Ascending aorta (tissue), 2 donors: ENCODE results near the gene AJUBA. TPM values are rescaled to one million over a fixed set of nuclear protein-coding genes. Genes with fewer than 3 reads are reported as not detected.
A peak's percentile ranks its signal among the peaks of the same experiment; 100 is the strongest.

ENCODE experiments used
- DNase-seq, 2 donors: peaks; one replicate each; pipeline ENCODE4 v3.0.0-alpha.2; 2019; ENCODE audit warnings: low spot score in 2 of 2
- H3K27ac ChIP-seq, 2 donors: fragments of 200-600 bp; sonication (generic); one replicate each; pipeline ENCODE4 v1.5.1; 2016 to 2017; ENCODE audit warnings: mild to moderate bottlenecking in 1 of 2
- H3K27me3 ChIP-seq: fragments of 200-600 bp; sonication (generic); one replicate; pipeline ENCODE4 v1.5.1; 2017
- H3K36me3 ChIP-seq, 2 donors: fragments of 200-600 bp; sonication (generic); one replicate each; pipeline ENCODE4 v1.5.1; 2016
- H3K4me1 ChIP-seq, 2 donors: fragments of 200-600 bp; sonication (generic); one replicate each; pipeline ENCODE4 v1.5.1; 2016 to 2017; ENCODE audit warnings: mild to moderate bottlenecking in 1 of 2
- H3K4me3 ChIP-seq, 2 donors: fragments of 200-600 bp; sonication (generic); one replicate each; pipeline ENCODE4 v1.5.1; 2016 to 2017; ENCODE audit warnings: mild to moderate bottlenecking in 1 of 2
- H3K9me3 ChIP-seq, 2 donors: fragments of 200-600 bp; sonication (generic); one replicate each; pipeline ENCODE4 v1.5.1; 2016
- CTCF ChIP-seq, 3 experiments: fragments of 200-600 bp in 2 of 3; fragments of 450-650 bp in 1 of 3; sonication (generic) in 2 of 3; IDR thresholded peaks; one replicate each; pipeline ENCODE4 v1.5.1; 2016 to 2019; ENCODE audit warnings: antibody characterized with exemption in 3 of 3, mild to moderate bottlenecking in 1 of 3, moderate library complexity in 1 of 3
- intact Hi-C: fragments of 100-400 bp; cut with DNase I; formaldehyde crosslinking; loops from one replicate; pipeline ENCODE4 v1.15.1; 2023
- total RNA-seq: library from RNA; depleted of rRNA; stranded (reverse); fragments of >200 nt; gene quantifications from one replicate; pipeline ENCODE4 v1.1.0, GENCODE V29; 2016

The AJUBA gene
- total RNA-seq, 1 donor from 2014 or later: 11.6 TPM

- Histone ChIP-seq H3K27ac (no peak overlapping the region), H3K9me3 (no peaks in the 10 kb centered on the region), H3K4me1 (peaks cover 0 to 2% of the 10 kb centered on the region in 2 donors), H3K36me3 (peaks cover 0 to 9% of the 10 kb centered on the region in 2 donors), H3K27me3 (no peaks in the 10 kb centered on the region), H3K4me3 (no peak overlapping the region)
- TF ChIP-seq CTCF (IDR thresholded peaks at IDR 0.05): peak; percentile 85 to 88 (median 85)
- intact Hi-C loops: loop anchor here (1.0 to 2.0 kb wide), 2 partner anchors 48 to 72 kb away; partner anchors contain the start of gene PSMB5
- peak; percentile 55 to 94 for DNase-seq
Measured at GRCh38 chr14:22986508-22987054, 4.2 kb upstream of the AJUBA start.

- Histone ChIP-seq H3K27ac (no peak overlapping the region), H3K27me3 (no peaks in the 10 kb centered on the region), H3K36me3 (peaks cover 0 to 9% of the 10 kb centered on the region in 2 donors), H3K4me3 (no peak overlapping the region), H3K9me3 (no peaks in the 10 kb centered on the region), H3K4me1 (peaks cover 0 to 2% of the 10 kb centered on the region in 2 donors)
- no peak for TF ChIP-seq CTCF (IDR thresholded peaks at IDR 0.05)
- intact Hi-C loops: loop anchor here (1.0 to 2.0 kb wide), 2 partner anchors 49 to 72 kb away; partner anchors contain the start of gene PSMB5
- DNase-seq: no peak
Measured at GRCh38 chr14:22985894-22986507, 3.6 kb upstream of the AJUBA start.

GRCh38 chr14:22984959-22985658, 2.8 kb upstream of the AJUBA start:
- intact Hi-C loops: loop anchor here (5.0 kb wide), 2 partner anchors 148 to 428 kb away; partner anchors contain the start of gene MMP14
- no peaks in the 10 kb centered on the region for H3K27me3 ChIP-seq
- no peak overlapping the region for H3K27ac ChIP-seq
- no peak overlapping the region for H3K4me3 ChIP-seq
- H3K36me3 ChIP-seq: peaks cover 0 to 8% of the 10 kb centered on the region in 2 donors
- TF ChIP-seq CTCF (IDR thresholded peaks at IDR 0.05): no peak
- peaks cover 3 to 6% of the 10 kb centered on the region in 2 donors for H3K4me1 ChIP-seq
- no peaks in the 10 kb centered on the region for H3K9me3 ChIP-seq
- no peak for DNase-seq

- peak overlapping the region; percentile 72 to 81 for H3K4me3 ChIP-seq
- peaks cover 5 to 36% of the 10 kb centered on the region in 2 donors for H3K4me1 ChIP-seq
- no peaks in the 10 kb centered on the region for H3K27me3 ChIP-seq
- H3K27ac ChIP-seq: peak overlapping the region; percentile 86 to 92
- H3K36me3 ChIP-seq: no peaks in the 10 kb centered on the region
- DNase-seq: no peak
- intact Hi-C loops: loop anchor here (1.0 to 5.0 kb wide), 5 partner anchors 25 to 425 kb away; partner anchors contain the start of genes HAUS4 and MMP14
- no peak for TF ChIP-seq CTCF (IDR thresholded peaks at IDR 0.05)
- no peaks in the 10 kb centered on the region for H3K9me3 ChIP-seq
Measured at GRCh38 chr14:22981876-22982476, 375 bp downstream of the AJUBA start.

- peak in 1 of 2 donors; percentile 73 for DNase-seq
- no peaks in the 10 kb centered on the region for H3K36me3 ChIP-seq
- peak overlapping the region; percentile 72 to 81 for H3K4me3 ChIP-seq
- H3K9me3 ChIP-seq: no peaks in the 10 kb centered on the region
- peaks cover 5 to 43% of the 10 kb centered on the region in 2 donors for H3K4me1 ChIP-seq
- TF ChIP-seq CTCF (IDR thresholded peaks at IDR 0.05): no peak
- intact Hi-C loops: loop anchor here (5.0 kb wide), 2 partner anchors 144 to 424 kb away; partner anchors contain the start of gene MMP14
- H3K27ac ChIP-seq: peak overlapping the region; percentile 86 to 92
- no peaks in the 10 kb centered on the region for H3K27me3 ChIP-seq
Measured at GRCh38 chr14:22981090-22981875, 1.1 kb downstream of the AJUBA start.
